HTERT RPE-1 (cell line): ENCODE results near the gene GABRD.

Experiments
- in situ Hi-C: fragments of 300-500 bp; cut with MboI; formaldehyde crosslinking; loops from 4 replicates; pipeline ENCODE4 v1.14.3; 2020; ENCODE audit warnings: low sequenced_read_pairs

GABRD gene

DNA sequence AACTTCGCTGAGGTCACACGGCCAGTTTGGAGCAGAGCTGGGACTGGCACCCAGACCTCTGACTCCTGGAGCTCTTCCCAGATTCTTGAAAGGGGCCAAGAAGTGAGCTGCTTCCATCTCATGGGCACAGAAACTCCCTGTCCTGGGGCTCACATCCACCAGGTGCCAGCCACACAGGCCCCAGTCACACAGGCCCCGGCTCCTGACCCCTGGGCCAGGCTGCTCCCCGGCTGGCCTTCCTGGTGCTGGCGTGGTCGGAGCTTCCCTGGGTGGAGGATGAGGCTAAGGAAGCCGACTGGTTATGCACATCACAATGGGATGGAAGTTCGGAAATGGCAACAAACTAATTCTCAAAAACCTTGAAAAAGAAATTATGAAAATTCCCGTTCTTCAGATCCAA is 3.0 kb upstream of the GABRD start:
- in situ Hi-C loops, result no loop called here

DNA sequence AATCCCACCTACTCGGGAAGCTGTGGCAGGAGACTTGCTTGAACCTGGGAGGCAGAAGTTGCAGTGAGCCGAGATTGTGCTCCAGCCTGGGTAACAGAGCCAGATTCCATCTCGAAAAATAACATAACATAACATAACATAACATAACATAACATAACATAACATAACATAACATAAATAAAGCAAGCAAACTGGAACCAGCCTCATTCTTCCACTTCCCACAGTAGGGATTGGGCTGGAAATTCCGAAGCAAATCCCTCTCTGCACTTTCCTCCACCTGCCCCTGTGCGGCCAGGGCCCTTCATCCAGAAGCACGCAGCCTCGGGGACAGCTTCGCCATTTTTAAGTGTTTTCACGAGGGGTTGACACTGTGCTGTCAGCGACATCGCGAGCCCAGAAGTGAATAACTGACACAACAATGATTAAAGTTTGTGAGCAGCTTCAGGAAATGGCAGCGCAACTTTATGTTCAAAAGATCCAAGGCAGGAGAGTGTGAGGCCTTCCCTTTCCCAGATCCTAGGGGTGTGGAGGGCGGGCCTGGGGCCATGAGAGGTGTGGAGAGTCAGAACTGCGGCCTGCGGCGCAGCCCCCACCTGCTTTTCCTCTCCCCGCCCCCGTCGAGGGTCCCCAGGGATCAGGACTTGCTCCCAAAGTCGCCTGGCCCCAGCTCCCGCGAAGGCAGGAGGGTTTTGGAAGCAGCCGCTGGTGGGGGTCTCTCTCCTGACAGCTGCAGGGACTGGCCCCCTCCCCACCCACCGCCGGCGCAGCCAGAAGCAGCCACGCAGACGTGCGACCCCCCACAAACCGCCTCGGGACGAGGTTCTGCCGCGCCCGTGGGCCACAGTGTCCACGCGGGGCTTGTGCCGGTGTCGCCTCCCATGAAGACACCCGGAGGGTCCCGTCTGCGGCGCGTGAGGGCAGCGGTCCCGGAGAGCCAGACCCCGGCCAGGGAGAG is 651 bp upstream of the GABRD start:
- in situ Hi-C loops, result no loop called here

DNA sequence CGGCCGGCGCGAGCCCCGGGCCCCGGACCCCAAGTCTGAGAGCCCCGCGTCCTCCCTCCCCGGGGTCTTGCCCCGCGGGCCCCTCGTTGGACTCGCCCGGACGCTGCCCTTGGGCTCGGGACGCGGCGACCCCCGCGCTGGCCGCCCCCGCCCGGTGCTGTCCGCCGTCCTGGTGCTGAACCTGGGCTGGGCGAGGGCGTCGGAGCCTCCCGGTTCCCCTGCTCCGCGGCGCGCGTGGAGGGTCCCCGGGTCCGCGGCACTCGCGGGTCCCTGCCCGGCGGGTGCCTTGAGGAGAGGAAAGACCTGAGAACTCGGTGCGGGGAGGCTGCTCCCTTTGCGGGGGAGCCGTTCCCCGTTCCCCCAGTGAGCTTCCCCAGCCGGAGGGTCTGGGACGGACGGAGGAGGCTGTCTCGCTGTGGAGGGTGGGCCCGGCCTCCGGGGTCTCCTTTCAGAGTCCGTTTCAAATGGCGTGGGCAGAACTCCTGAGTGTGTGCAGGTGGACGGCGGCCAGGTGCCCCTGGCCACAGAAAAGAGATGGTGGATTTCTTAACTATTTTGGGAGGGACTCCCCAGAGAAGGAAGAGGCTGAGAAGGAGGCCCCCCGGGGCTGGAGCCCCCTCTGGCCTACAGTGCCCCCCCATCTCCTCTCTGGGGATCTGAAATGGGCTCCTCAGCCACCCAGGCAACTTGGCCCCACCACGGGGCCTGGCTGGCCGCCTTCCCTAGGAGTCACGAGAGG is 595 bp downstream of the GABRD start:
- in situ Hi-C loops, result no loop called here

DNA sequence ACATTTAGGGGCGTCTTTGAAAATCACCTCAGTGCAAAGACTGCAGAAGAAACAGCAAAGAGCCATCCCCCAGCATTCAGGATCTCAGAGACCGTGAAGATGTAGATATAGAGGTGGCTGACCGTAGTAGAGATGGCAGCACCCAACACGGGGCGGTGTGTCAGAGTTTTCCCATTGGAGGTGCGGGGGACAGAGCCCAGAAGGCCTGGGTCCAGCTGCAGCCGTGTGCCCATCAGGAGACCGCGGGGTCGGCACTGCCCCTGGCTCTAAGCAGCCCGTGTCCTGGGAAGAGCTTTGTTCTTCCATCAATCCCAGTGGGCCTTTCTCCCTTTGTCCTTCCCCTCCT is 1.1 kb downstream of the GABRD start:
- in situ Hi-C loops, result no loop called here

DNA sequence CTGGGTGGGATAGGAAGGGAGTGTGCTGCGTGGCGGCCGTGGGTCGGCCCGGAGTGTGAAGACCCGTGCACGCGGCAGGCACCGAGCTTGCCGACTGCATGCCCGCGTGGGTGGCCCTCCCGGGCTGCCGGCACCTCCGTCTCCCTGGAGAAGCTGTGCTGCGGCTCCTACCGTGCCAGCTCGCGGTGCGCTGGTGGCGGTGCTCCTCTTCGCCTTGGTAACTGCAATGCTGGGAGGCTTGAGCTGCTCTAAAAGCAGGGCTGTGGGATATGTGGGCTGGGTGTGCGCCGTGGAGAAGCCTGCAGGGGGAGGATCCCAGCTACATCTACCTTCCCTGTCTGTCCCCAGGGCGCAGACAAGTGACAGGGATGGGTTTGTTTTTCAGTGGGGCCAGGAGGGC is 2.4 kb downstream of the GABRD start:
- in situ Hi-C loops, result no loop called here

DNA sequence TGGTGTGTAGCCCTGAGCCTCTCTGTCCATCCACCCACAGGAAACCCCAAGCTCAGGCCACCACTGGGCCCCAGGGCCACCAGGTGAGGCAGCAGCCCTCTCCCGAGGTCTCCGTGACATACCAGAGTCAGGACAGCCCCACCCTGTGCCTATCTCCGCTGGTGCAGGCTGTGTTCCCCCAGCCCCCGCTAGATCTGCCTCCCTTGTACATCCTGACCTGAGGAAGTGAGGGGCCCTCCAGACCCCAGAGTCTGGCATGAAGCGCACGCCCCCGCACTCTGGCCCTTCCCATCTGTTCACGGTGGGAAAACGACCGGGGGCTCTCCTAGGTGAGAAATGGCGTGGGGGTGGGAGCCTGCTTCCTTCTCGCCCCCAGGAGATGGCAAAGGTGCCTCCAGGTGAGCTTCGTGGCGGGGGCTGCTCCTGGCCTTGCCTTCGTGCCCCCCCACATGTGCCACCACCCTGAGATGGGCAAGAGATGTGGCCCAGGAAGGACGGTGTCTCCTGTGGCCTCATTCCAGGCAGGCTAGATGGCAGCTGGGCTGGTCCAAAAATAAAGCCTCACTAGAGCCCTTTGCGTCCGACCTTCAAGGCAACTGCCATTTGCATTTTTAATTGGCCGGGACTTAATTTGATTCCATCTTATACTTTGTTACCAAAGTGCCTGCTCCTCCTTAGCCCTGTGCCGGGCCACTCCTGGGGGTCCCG is 3.1 kb downstream of the GABRD start:
- in situ Hi-C loops, result no loop called here

DNA sequence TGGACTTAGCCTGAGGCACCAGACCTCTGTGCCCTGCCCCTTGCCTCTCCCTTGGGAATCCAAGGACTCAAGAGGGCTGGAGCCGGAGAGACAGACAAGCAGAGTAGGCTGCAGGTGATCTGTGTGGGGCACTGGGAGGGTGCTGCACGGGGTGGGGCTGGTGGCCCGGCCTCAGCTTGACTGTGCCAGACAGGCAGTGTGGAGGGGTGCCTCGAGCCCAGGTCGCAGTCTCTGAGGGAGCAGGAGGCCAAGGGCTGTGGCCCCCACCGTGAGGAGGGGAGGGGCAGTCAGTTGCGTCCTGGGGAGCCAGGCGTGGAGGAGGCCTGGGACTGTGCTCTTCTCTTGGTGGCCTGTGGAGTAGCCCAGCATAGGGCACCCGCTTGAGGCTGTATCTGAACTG is 4.0 kb downstream of the GABRD start:
- in situ Hi-C loops, result no loop called here

DNA sequence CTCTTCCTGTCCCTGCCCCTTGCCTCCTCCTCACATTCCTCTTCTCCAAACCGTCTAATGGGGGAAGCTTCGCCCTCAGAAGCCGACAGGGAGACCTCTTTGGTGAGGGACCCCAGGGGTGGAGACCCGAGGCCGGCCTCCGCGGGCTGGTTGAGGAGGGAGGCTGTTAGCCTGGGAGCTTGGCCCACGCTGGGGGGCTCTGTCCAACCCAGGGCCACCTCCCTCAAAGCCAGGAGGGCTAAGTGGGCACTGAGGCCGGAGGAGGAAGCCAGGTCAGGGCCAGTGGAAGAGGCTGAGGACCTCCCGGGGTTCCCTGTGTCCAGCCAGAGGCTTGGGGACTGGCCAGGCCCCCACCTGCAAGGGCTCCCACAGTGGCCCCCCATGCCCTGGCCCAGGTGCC is 5.3 kb downstream of the GABRD start:
- in situ Hi-C loops, result no loop called here

DNA sequence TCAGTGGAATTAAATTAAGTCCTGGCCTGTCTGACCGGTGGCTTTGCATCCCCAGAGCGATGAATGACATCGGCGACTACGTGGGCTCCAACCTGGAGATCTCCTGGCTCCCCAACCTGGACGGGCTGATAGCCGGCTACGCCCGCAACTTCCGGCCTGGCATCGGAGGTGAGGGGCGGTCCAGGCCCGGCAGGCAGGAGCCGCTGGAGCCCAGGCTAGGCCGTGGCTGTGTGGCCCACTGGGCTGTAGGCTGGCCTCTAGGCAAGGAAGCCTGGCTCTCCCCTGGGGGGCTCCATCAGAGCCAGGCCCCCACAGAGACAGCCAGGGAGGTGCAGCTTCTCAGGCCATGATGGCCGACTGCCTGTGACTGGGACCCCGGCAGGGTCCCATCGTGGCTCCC is 5.7 kb downstream of the GABRD start:
- in situ Hi-C loops, result no loop called here

DNA sequence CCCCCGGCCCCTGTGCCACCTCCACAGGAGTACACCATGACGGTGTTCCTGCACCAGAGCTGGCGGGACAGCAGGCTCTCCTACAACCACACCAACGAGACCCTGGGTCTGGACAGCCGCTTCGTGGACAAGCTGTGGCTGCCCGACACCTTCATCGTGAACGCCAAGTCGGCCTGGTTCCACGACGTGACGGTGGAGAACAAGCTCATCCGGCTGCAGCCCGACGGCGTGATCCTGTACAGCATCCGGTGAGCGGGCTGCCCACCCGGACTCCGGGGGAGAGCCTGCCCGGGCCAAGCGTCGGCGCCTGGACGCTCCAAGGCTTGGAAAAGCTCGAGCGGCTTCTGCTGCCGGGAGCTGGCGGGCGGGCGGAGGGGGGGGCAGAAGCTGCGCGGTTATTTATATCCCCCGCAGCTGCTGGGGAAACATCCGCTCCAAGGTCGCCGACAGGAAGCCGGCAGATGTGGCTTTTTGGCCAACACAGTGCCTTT is 6.4 kb downstream of the GABRD start:
- in situ Hi-C loops, result no loop called here

DNA sequence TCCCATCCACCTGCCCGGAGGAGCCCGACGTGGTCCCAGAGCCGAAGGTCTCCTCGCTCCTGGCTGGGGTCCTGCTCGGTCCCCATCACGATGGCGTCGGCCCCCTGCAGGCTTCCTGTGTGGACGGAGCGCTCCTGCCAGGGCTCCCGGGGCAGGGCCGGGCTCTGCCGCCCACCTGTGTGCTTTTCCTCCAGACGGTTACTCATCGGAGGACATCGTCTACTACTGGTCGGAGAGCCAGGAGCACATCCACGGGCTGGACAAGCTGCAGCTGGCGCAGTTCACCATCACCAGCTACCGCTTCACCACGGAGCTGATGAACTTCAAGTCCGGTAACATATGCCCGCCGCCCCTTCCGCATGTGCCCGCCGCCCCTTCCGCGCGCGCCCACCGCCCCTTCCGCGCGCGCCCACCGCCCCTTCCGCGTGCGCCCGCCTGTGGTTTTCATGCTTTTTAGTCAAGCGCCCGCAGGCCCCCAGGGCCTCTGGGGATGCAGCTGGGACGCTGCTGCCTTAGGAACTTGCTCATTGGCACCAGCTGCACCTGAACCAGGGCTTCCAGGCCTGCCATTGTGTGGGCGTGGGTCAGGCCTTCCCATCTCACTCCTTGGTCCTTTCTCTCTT is 8.9 kb downstream of the GABRD start:
- in situ Hi-C loops, result no loop called here

DNA sequence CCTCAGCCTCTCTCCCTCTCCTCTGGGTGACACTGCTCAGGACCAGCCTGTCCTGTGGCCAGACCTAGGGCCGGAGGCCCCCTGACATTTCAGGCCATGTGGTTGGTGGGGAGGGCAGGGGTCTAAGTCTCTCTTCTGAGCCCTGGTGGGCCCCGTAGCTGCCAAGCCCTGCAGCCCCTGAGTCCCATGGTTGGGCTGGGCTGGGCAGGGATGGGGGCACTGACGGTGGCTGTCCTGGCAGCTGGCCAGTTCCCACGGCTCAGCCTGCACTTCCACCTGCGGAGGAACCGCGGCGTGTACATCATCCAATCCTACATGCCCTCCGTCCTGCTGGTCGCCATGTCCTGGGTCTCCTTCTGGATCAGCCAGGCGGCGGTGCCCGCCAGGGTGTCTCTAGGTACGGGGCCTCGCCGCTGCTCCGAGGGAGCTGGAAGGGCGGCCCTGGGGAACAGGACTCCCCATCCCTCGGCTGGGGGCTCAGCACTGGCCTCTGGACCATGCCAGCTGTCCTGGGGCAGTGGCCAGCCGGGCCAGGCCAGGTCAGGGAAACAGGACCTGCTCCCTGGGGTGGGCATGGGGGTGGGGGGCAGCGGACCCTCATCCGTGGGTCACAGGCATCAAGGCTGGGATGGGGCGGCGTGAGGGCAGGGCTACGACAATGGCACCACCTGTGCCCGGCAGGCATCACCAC is 9.9 kb downstream of the GABRD start:
- in situ Hi-C loops, result no loop called here

DNA sequence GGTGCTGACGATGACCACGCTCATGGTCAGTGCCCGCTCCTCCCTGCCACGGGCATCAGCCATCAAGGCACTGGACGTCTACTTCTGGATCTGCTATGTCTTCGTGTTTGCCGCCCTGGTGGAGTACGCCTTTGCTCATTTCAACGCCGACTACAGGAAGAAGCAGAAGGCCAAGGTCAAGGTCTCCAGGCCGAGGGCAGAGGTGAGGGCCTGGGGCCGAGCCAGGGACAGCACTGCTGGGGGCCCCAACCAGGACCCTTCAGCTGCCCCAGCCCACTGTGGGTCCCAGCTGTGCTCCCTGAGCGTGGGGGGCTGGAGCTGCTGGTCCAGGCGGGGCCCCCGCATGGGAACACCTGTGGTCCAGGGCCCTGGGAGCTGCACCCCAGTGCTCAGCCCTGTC is 10.4 kb downstream of the GABRD start:
- in situ Hi-C loops, result no loop called here

DNA sequence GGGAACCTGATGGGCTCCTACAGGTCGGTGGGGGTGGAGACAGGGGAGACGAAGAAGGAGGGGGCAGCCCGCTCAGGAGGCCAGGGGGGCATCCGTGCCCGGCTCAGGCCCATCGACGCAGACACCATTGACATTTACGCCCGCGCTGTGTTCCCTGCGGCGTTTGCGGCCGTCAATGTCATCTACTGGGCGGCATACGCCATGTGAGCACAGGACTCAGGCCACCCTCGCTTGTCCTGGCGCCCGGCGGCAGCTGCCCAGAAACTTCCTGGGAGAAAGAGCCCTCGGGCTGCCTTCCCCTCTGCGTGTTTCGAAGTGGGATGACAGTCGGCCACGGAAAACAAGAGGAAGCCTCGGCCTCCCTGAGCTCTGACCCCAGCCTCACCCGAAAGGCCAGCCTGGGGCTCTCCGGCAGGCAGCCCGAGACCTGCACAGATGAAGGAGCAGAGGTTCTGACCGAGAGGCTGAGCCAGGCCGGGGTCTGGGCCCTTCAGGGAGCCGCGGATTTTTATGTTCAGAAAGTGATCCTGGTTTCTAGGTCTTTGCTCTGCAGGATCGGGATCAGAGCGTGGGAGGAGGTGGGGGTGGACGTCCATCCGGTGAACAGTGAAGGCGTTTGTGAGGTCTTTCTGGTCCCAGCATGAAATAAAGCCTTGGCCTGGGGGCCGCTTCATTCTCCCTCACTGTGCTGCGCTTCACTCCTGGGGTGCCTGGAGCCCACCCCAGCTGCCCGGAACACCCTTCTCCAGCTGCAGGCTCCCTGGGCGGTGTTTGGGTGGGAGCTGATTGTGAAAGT is 11.1 kb downstream of the GABRD start:
- in situ Hi-C loops, result no loop called here

DNA sequence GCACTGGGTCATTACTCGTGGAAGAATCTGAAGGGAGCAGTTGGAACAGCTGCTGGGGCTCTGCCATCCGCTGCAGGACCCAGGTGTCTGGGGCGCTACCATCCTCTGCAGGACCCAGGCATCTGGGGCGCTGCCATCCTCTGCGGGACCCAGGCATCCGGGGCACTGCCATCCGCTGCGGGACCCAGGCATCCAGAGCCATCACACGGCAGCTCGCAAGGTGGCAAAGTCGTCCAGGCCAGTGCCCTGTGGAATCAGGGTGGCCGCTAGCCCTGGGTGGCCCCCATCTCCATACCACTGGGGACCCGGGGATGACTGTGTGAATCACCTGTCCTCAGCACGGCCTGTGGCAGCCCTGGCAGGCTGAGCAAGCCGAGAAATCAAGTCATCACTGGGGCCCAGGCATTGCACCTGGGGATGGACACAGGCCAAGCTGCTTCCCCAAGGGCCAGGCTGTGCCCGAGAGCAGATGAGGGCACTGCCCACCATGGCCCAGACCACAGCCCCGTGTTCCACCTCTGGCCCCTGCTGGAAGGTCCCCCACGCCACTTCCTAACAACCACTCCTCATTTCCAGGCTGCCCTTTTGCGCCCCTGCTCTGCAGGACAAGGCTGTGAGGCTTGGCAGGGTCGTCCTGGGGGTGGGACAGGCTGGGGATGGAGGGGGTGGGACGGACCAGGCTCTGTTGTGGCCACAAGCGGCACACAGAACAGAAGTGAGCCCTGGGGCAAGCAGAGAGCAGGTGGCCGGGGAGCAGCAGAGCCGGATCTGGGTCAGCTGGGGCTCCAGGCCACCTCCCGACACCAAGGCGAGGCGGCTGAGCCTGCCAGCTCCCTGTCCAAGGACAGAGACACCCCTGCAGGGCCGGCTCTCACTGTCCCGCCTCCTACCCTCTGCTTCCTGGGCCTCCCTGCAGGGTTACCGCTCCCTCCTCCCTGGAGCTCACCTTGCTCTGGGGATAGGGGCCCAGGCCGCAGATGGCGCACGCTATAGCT is 12.7 kb downstream of the GABRD start:
- in situ Hi-C loops, result no loop called here

DNA sequence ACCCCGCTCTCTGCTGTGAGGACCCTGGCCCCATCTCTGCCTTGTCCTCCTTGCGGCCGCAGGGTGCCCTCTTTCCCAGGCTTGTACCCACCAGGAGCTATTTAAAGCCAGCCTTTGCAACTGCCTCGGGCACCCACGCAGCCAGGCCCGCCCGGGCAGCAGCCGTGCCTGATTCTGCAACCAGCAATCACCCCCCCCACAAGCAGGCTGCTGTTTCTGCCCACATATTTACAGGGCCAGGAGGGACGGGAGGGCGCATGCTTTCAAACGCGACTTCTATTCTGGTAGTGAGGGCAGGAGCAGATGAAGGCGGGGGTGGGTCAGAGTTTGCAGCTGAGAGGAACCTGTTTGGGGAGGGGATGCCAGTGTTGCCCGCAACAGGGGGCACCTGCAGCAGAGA is 13.6 kb downstream of the GABRD start:
- in situ Hi-C loops, result no loop called here

DNA sequence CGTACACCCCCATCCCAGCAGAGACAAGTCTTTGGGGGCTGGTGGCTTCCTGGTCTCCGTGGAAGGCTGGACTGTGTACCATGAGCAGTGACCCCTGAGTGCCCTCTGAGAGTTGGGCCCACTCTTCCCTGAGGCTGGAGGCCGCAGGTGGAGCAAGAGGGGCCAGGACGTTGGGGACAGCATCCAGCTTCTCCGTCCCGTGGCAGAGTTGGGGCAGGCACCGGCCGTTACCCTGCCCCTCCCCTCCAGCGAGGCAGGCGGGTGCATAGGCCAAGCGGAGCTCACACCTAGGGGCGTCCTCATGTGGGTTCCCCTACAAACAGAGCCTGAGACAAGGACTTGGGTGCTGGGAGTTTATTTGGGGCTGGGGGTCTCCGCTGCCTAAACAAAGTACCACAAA is 14.0 kb downstream of the GABRD start:
- in situ Hi-C loops, result no loop called here

DNA sequence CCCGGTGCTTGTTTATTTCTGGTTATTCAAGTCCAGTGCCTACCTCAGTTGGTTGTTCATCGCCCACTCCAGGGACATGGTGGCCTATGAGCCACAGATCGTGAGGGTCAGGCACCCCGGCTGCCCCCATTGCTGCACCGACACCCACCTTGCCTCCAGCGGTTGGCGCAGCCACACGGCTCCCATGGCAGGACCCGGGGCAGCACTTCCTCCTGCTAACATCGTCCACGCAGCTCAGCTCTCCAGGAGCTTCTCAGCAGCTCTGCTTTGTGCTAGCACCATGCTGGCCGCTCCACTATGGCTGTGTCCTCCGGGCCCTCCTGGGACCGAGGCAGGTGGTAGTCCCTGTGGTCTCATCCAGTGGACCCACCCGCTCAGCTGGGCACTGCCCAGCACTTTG is 17.1 kb downstream of the GABRD start:
- in situ Hi-C loops, result no loop called here
